NCI-H345 treated with DMSO at 0.1 percent for 48 hours (cell line): ENCODE results near the gene EXO1.
"Not testable (repeated sequence)": the region's sequence is repeated elsewhere in the genome, so short reads cannot be mapped to it uniquely, and the experiment has no call there.

Experiments
- DNase-seq: peaks from one replicate; lab custom pipeline; 2025; ENCODE audit not compliant: unreplicated experiment; lab: John Stamatoyannopoulos, UW

Gene EXO1

DNA sequence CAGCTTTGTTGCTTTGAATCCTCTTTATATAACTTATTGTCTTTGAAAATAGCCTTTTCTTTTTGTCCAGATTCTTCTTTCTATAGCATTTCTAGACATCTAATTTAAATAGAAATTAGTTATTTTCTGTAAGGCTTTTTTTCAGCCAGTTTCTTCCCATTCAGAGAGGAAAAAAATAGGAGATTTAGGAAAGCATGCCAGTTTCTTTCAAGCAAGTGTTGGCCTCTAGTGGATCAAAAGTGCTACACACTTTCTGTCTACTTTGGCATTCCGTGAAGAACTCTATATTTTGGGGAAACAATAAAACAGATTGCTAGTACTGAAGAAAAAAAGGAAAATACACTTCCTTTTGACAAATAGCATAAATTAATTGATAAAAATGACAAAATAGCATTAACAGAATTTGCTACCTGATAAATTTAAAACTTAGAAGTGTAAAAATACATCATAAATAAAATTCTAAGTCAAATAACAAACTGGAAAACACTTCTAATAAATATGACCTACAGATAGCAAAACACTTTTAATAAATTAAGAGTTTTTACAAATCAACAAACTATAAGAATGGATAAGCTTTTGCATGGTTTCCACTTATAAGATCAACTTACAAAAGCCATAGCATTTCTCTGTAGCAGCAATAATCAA, 13.1 kb upstream of the EXO1 start:
- DNase-seq, result no peak

DNA sequence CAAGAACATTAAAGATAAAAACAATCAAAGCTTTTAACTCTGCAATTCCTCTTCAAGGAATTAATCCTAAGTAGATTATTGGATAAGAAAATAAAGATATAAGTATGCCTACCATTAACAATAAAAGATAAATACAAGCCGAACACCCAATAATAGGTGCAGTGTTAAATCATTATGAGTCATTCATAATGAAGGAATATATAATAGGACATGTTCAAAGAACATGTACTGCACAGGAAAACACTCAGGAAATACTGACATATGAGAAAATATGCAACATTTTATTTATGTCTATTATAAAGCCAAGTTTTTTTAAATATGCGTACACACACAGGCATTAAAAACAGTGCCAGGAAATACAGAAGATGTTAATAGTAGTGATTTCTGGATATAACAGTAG, 11.1 kb upstream of the EXO1 start:
- DNase-seq, result no peak

DNA sequence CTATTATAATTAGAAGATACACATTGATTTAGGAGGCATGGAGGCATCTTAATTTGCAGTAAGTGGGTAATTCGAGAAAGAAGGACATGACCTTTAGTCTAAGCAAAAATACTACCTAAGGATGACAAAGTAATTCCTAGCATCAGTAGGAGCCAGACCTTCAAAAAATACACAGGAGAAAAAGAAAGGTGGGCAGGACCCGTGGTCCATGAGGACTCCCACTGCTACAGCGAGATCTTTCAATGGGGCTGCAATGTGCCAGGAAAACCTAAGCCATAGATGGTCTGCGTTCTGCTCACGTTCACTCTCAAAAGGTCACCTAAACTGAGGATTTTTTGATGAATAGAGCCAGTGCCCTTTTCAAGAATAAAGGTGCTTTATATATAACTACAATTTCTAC, 10.6 kb upstream of the EXO1 start:
- DNase-seq, result no peak

DNA sequence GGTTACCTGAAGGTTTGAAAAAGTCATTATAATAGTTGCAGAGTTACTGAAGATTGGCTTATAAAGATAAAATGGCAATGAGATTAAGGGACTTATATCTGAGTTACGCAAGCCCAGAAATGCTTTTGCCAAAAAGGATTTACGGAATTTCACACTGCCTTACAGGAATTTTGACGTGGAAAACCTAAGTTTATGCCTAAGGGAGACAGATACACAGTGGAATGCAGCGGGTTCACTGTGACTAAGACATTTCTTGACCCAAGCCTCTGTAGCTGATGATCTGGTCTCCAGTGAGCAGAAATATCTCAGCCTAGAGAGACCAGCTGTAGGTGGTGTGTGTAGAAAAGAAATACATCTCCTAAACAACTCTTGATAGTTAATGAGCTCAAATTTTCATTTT, 10.1 kb upstream of the EXO1 start:
- no peak for DNase-seq

DNA sequence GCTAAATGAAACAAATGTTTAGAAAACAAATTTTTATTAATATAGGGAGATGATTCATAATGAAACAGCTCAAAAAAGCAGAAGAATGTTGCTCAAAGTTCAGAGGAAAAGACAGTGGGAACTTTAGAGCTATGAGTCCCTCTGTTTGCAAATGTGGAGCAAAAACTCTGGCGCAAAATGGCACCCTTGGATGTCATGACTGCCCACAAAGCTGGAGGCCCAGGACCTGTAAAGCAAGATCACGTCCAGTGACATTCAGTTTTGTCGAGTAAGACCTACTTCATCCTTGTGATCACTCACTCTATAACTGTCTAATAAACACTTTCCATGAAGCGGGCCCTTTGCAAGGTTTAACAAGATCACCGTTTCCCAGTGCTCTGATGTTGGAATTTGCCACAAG, 9.1 kb upstream of the EXO1 start:
- no peak for DNase-seq

DNA sequence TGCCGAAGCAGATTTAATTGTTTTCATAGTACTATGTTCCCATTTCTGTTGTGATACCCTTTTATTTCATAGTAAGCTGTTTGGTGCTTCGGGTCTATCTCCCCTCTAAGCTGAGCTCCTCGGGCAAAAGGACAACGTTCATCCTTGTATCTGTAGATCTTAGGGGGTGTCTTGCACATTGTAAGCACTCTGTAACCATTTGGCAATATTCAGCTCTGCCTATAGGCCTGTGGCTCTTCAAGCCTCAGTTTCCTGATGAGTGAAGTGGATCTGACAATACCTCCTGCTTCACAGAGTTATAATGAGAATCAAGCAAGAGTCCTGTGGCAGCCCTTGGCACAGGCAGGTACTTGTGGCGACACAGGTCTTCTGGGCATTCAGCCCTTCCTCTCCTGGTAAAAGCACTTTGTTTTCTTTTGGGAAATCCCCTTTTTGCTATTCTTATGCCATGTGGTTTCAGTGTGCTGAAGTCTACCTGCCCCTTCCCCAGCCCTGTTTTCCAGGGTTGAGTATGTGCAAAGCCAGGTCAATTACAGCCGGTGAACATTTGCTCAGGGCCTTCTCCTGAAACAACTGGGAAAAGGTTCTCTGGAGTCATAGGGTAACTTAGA, 8.5 kb upstream of the EXO1 start:
- no peak for DNase-seq

DNA sequence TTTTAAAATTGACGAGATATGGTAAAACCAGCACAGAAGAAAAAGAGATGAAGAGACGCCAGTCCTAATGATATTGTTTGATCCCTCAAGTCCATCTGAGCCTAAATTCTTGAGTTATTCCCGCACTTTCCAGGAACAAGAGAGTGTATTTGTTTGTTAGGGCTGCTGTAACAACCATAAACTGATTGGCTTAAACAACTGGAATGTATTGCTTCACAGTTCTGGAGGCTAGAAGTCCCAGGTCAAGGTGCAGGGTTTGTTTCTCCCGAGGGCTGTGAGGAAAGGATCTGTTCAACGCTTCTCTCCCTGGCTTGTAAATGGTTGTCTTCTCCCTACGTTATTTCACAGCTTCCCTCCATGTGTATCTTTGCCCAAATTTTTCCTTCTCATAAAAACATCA, 7.8 kb upstream of the EXO1 start:
- no peak for DNase-seq

DNA sequence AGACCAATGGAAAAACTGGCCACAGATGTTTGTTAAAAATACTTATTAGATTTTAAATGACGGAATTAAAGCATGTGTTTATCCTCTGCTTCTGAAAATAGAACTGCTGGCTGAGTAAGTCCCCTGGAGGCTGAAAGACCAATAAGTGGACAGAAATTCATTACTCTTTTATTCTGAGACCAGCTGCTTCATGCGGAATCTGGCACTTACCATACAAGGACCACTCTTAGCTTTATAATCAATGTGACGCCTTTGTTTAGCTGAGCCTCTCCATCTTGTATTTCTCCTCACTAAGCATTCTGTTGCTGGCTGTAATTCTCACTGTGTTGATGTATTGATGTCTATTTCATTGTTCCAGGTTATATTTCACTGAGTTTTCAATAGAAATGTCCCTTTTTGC, 6.3 kb upstream of the EXO1 start:
- DNase-seq, result peak; percentile 99

DNA sequence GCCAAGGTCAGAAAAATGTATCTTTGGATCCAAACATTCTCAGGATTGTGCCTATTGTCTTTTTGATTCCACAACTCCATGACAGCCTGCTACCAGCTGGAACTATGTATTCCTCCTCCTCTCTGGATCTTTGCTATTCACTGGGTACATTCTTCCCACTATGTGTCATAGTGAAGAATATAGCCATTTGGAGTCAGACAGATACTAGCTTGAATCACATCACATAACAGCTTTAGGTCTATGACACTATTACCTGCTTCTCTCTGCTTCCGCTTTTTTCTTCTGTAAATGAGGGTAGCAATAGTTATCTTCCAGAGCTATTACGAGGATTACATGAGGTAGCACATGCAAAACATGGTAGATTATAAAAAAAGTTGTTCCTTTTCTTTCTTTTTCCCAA, 5.4 kb upstream of the EXO1 start:
- no peak for DNase-seq

DNA sequence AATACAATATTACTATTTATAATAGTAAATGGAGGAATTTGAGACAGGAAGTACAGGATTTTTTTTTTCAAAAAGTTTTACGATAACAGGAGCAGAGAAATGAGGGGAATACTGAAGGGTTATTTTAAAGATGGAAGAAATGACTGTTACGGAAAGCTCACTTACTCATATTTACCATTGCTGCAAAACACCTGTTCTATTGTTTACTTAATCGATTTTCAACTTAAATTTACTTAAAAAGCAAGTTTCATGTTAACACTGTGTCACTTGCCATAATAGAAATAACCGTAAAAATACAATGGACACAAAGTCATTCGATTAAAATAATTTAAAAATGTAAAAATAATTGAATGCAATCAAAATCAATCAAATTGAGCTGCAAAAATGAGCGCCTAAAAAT, 3.4 kb upstream of the EXO1 start:
- peak; percentile 56 for DNase-seq

DNA sequence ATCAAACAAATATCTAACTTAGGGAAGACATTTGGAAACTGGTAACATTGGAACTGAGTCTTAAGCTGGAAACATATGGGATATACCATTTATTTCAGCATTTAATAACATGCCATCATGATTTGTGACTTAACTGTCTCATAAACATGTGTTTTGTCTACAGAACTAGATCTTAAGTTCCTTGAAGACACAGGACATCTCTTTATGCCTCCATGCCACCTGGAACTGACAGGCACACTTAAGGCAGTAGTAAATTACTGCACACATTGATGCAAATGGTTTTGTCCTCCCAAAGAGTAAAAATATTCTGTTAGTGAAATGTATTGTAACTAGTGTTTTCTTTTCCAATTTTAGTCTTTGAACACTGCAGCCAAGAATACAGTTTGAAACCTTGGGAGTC, 1.6 kb upstream of the EXO1 start:
- no peak for DNase-seq

DNA sequence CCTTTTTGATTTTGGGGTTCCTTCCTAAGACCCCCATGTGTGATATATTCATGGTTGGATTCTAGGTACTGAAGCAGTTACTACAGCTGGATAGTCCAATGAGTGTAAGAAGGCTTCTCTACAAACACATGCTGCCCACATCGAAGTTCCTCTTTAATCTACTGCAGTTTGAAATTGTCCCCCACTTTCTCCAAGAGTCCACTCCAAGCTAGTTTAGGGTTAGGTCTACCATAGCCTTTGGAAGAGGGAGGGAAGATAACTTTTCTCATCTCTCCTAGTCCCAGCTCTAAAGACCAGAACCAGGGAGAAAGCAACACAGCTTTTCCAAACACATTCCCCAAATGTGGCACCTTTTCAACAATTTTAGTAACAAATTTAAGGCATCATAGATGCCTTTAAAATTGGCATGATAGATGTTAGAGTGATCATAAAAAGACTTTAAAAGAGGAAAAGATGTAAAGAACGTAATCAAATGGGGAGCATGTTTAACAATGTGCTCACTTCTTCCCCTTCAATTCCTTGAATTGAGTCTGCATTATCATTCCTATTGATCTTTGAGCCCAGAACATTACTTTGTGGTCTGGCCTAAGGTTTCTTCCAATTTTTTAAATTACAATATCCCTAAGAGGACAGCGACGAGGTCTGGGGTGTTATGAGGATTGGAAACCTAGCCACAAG, 1.0 kb upstream of the EXO1 start:
- DNase-seq, result no peak

DNA sequence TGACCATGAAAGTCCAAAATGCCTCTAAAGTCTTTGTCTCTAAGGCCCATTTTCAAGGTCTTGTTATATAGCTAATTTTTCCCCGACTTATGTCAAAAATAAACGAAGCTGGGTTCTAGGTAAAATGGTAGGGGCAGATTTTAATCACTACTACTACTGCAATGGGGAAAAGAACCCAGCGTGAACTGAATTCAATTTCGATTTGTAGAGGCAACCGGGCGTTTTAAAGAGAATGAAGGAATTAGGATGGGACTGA, 536 bp upstream of the EXO1 start:
- no peak for DNase-seq

DNA sequence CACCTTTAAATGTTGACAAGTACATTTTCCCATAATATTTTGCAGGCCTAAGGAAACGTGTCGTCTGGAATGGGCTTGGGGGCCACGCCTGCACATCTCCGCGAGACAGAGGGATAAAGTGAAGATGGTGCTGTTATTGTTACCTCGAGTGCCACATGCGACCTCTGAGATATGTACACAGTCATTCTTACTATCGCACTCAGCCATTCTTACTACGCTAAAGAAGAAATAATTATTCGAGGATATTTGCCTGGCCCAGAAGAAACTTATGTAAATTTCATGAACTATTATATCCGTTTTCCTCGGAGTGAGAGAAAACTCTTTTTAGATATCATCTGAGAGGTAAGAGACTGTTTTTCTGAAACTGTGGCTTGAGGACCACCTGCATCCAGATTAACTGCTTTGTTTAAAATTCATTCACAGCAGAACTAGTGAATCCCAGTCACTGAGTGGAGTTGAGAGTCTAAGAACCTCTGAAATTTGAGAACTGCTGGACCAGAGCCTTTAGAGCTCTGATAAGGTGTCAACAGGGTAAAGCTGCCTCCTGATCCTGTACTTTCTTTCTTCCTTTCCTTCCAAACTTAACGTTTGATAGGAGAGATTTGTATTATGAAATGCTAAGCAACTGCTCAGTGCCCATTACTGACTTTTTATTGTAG, 811 bp downstream of the EXO1 start:
- no peak for DNase-seq

DNA sequence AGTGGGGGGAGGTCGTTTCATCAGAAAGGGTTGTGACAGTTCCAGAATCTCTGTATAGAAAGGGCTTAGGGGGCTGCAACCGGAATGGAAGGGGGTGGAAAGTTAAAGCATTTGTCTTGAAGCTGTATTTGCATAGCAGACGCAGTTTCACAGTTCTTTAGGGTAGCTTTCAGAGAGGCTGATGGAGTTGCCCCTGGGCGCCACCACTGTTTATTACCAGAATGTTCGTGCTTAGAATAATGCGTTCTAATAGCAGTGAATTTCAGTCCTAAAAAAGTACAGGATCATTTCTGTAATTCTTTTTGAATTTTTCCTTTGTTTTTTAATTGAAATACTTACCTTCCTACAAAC, 1.3 kb downstream of the EXO1 start:
- DNase-seq, result no peak

DNA sequence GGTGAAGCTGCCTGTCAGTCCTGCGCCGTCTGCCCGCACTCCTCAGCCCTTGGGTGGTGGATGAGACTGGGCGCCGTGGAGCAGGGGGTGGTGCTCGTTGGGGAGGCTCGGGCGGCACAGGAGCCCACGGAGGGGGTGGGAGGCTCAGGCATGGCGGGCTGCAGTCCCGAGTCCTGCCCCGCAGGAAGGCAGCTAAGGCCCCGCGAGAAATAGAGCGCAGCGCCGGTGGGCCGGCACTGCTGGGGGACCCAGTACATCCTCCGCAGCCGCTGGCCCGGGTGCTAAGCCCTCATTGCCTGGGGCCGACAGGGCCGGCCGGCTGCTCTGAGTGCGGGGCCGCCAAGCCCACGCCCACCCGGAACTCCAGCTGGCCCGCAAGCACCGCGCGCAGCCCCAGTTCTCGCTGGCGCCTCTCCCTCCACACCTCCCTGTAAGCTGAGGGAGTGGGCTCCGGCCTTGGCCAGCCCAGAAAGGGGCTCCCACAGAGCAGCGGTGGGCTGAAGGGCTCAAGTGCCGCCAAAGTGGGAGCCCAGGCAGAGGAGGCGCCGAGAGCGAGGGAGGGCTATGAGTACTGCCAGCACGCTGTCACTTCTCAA, 7.6 kb downstream of the EXO1 start:
- DNase-seq, result not testable (repeated sequence)

DNA sequence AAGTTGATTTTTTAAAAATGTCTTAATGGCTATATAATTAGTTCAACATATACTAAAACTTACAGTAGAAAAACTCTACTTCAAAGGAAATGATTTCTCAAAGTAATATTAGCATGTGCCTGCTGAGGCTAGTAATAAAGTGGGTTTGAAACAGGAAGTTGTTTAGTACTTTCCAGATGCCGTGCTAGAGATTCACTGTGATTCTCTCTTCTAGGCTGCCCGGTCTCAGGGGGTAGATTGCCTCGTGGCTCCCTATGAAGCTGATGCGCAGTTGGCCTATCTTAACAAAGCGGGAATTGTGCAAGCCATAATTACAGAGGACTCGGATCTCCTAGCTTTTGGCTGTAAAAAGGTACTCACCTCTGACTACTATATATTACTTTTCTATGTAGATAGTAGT, 9.1 kb downstream of the EXO1 start:
- DNase-seq, result no peak

DNA sequence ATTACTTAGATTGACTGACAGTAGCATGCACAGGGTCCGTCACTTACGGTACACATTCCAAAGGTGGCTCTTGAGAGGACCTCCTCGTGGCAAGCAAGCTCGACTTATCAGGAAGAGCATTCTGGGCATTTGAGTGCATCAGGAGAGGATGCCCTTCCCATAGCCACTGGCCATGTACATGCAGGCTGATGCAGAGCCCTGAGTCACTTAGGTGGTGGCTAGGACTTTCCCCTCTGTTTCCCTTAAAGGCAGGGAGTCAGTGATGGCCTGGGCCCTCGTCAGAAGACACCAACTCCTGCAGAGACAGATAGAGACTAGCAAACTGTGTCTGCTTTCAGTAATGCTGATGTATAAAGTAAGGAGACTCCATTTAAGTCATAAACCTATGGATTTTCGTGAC, 12.9 kb downstream of the EXO1 start:
- DNase-seq, result no peak

DNA sequence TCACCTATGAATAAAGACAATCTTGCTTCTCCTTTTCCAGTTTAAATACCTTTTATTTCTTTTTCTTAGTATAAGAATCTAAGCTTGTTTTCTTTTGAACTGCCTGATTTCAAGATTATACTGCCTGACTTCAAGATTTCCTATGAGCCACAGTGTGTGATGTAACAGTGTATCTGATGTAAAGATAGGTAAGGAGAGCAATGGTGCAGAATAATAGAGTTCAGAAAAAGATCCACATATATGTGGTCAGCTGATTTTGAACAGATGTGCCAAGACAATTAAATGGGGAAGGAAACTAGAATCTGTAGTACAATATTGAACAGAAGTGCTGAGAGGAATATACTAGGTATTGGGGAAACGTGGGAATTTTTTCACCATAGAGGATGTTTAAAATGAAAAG, 21.0 kb downstream of the EXO1 start:
- DNase-seq, result no peak

DNA sequence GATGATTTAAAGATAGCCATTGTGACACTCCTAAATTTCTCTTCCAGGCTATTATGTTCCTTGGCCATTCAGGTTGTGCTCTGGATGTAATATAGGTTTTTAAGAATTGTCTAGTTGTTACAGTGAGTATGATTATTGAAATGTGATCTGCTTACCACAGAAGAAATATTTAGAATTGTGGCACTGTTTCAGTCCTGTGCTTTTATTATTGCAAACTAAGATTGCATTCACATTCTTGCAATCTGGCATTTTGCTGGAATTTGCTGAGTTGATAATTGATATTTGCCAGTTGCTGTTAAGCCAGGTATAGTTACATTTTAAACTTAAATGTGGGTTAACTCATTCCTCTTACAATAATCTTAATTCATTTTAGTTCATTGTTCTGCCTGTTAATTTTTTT, 22.3 kb downstream of the EXO1 start:
- no peak for DNase-seq

DNA sequence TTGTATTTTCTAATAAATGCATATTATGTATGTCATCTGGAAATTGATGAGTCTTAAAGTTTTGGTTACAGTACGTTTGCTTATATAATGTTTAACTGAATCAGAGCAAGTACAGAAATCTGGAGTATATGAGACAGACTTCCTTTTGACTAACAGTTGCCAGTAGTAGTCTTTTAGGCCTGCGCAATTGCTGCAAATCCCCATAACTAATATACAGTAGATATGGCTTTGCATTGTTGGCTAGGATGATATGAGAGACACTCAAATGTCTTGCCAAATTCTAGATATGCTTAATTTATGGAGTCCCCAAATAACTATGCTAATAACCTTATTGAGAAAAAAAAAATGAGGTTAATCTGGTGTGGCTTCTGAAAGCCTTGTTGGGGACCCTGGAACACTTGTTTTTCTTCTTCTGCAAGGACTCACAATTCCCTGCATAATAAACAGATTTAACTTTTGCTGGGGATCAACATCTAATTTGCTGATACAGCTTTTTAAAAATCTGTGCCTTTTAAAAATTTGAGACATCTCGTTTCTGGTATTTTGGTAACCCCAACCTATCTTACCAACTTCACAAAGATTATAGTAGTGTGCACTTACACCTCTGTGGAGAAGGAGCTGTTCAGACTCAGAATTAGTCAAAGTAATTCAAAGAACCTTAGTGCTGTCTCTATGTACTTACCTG, 22.9 kb downstream of the EXO1 start:
- no peak for DNase-seq

DNA sequence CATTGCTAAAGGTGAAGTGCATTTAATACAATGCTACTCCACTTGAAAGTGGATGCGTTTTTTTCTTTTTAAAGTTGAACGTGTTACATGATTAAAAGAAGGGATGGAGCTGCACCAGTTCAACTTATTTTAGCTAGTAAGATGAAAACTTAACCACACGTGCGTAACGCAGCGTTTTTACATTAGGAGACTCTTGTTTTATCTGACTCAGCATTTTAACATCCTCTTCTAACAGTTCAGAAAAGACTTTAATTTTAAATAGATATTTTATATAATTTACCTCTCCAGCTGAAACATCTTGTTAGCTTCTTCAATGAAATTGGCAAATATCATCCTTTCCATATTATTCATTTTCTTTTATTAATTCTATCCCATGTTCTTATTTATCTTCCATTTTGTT, 33.4 kb downstream of the EXO1 start:
- DNase-seq, result no peak
